ENCODE data around the gene SHROOM1. TPM values are rescaled to one million over a fixed set of nuclear protein-coding genes. Genes with fewer than 3 reads are reported as not detected.

Gene SHROOM1
- total and polyA plus RNA-seq, 2 experiments from 2014 or later = 2.5 to 5.4 TPM

DNA sequence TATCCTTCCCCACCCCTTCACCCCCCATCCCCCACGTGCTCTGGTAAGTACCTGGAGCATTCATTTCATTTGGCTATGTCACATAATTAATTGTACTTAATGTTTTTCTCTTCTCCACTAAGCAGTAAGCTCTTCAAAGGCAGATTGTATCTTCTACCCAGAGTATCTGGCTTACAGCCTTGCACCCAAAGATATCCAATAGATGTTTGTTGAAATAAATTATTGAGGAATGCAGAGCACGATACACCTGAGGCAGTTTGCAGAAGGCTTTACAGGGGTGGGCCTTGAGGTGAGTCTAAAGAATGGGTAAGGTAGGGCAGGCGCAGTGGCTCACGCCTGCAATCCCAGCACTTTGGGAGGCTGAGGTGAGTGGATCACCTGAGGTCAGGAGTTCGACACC lies 19.8 kb downstream of the SHROOM1 start:
- Mint-ChIP-seq H3K4me1 (peaks cover 20% of the 10 kb centered on the region), H3K27me3 (ENCODE audit: insufficient read depth, low read depth, poor library complexity) (peaks cover 51% of the 10 kb centered on the region)

More for the DNA sequence above, 19.8 kb downstream of the SHROOM1 start:
- Histone ChIP-seq H3K27ac (ENCODE audit: low read depth) (no peak overlapping the region), H3K4me2 (no peak overlapping the region), H3K36me3 (ENCODE audit: insufficient read depth) (no peaks in the 10 kb centered on the region), H2AFZ (no peak overlapping the region), H3K4me1 (ENCODE audit: insufficient read depth) (peaks cover 12% of the 10 kb centered on the region), H4K20me1 (replicated peaks; ENCODE audit: insufficient read depth) (peaks cover 5% of the 10 kb centered on the region; the same call in 1 of the 2 replicates), H3K79me2 (replicated peaks; ENCODE audit: insufficient read depth) (no peaks in the 10 kb centered on the region), H3F3A (replicated peaks; ENCODE audit: low read depth) (0 out of 2 replicates have a peak, but pooled peaks cover 4% of the 10 kb centered on the region), H3K4me3 (no peak overlapping the region), H3K27me3 (ENCODE audit: insufficient read depth) (peaks cover 53% of the 10 kb centered on the region), H3K9me2 (ENCODE audit: insufficient read depth) (no peaks in the 10 kb centered on the region)
- TF ChIP-seq, protein P1, sequence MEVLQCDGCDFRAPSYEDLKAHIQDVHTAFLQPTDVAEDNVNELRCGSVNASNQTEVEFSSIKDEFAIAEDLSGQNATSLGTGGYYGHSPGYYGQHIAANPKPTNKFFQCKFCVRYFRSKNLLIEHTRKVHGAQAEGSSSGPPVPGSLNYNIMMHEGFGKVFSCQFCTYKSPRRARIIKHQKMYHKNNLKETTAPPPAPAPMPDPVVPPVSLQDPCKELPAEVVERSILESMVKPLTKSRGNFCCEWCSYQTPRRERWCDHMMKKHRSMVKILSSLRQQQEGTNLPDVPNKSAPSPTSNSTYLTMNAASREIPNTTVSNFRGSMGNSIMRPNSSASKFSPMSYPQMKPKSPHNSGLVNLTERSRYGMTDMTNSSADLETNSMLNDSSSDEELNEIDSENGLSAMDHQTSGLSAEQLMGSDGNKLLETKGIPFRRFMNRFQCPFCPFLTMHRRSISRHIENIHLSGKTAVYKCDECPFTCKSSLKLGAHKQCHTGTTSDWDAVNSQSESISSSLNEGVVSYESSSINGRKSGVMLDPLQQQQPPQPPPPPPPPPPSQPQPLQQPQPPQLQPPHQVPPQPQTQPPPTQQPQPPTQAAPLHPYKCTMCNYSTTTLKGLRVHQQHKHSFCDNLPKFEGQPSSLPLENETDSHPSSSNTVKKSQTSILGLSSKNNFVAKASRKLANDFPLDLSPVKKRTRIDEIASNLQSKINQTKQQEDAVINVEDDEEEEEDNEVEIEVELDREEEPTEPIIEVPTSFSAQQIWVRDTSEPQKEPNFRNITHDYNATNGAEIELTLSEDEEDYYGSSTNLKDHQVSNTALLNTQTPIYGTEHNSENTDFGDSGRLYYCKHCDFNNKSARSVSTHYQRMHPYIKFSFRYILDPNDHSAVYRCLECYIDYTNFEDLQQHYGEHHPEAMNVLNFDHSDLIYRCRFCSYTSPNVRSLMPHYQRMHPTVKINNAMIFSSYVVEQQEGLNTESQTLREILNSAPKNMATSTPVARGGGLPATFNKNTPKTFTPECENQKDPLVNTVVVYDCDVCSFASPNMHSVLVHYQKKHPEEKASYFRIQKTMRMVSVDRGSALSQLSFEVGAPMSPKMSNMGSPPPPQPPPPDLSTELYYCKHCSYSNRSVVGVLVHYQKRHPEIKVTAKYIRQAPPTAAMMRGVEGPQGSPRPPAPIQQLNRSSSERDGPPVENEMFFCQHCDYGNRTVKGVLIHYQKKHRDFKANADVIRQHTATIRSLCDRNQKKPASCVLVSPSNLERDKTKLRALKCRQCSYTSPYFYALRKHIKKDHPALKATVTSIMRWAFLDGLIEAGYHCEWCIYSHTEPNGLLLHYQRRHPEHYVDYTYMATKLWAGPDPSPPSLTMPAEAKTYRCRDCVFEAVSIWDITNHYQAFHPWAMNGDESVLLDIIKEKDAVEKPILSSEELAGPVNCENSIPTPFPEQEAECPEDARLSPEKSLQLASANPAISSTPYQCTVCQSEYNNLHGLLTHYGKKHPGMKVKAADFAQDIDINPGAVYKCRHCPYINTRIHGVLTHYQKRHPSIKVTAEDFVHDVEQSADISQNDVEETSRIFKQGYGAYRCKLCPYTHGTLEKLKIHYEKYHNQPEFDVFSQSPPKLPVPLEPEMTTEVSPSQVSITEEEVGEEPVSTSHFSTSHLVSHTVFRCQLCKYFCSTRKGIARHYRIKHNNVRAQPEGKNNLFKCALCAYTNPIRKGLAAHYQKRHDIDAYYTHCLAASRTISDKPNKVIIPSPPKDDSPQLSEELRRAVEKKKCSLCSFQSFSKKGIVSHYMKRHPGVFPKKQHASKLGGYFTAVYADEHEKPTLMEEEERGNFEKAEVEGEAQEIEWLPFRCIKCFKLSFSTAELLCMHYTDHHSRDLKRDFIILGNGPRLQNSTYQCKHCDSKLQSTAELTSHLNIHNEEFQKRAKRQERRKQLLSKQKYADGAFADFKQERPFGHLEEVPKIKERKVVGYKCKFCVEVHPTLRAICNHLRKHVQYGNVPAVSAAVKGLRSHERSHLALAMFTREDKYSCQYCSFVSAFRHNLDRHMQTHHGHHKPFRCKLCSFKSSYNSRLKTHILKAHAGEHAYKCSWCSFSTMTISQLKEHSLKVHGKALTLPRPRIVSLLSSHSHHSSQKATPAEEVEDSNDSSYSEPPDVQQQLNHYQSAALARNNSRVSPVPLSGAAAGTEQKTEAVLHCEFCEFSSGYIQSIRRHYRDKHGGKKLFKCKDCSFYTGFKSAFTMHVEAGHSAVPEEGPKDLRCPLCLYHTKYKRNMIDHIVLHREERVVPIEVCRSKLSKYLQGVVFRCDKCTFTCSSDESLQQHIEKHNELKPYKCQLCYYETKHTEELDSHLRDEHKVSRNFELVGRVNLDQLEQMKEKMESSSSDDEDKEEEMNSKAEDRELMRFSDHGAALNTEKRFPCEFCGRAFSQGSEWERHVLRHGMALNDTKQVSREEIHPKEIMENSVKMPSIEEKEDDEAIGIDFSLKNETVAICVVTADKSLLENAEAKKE (CRISPR knock-in tag; IDR thresholded peaks at IDR 0.05) = no peak
- TF ChIP-seq JUNB (IDR thresholded peaks at IDR 0.05; ENCODE audit: unreplicated experiment) = no peak
- TF ChIP-seq, protein P2, sequence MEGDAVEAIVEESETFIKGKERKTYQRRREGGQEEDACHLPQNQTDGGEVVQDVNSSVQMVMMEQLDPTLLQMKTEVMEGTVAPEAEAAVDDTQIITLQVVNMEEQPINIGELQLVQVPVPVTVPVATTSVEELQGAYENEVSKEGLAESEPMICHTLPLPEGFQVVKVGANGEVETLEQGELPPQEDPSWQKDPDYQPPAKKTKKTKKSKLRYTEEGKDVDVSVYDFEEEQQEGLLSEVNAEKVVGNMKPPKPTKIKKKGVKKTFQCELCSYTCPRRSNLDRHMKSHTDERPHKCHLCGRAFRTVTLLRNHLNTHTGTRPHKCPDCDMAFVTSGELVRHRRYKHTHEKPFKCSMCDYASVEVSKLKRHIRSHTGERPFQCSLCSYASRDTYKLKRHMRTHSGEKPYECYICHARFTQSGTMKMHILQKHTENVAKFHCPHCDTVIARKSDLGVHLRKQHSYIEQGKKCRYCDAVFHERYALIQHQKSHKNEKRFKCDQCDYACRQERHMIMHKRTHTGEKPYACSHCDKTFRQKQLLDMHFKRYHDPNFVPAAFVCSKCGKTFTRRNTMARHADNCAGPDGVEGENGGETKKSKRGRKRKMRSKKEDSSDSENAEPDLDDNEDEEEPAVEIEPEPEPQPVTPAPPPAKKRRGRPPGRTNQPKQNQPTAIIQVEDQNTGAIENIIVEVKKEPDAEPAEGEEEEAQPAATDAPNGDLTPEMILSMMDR (conservative IDR thresholded peaks at IDR 0.05; ENCODE audit: low read depth in 2 of 2) = no peak
- no peak for TF ChIP-seq ZNF114 (CRISPR knock-in tag; IDR thresholded peaks at IDR 0.05)
- TF ChIP-seq, protein P3, sequence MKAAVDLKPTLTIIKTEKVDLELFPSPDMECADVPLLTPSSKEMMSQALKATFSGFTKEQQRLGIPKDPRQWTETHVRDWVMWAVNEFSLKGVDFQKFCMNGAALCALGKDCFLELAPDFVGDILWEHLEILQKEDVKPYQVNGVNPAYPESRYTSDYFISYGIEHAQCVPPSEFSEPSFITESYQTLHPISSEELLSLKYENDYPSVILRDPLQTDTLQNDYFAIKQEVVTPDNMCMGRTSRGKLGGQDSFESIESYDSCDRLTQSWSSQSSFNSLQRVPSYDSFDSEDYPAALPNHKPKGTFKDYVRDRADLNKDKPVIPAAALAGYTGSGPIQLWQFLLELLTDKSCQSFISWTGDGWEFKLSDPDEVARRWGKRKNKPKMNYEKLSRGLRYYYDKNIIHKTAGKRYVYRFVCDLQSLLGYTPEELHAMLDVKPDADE (IDR thresholded peaks at IDR 0.05) = no peak
- no peak for TF ChIP-seq ZNF331 (CRISPR knock-in tag; IDR thresholded peaks at IDR 0.05; ENCODE audit: low read depth)
- peaks cover 3% of the 10 kb centered on the region; the same call in 1 of the 3 replicates for H3K36me3 Mint-ChIP-seq (ENCODE audit: low read depth)
- DNase-seq (ENCODE audit: low spot score) (no peak), ATAC-seq (no peak)
- peaks cover 3% of the 10 kb centered on the region; the same call in 1 of the 3 replicates for H3K9me3 Mint-ChIP-seq
- no peak overlapping the region for H3K27ac Mint-ChIP-seq
- no peak overlapping the region for H3K4me3 Mint-ChIP-seq
